Fibroblast of skin of scalp (primary cell): ENCODE measurements around the gene CCDC24. TPM values are rescaled to one million over a fixed set of nuclear protein-coding genes. Genes with fewer than 3 reads are reported as not detected.

Source experiments
- DNase-seq: peaks from one replicate; pipeline ENCODE4 v3.0.0-alpha.2; 2013
- polyA plus RNA-seq, 2 experiments: library from polyadenylated mRNA; unstranded; fragments of 120-200 nt; gene quantifications; one replicate each; pipeline ENCODE4 v1.2.1, GENCODE V29; 2013; ENCODE audit not compliant: insufficient read length in 2 of 2

The CCDC24 gene
- polyA plus RNA-seq (2013, experiment 1 of 2; ENCODE audit: insufficient read length) = 4.4 TPM
- polyA plus RNA-seq (2013, experiment 2 of 2; ENCODE audit: insufficient read length) = 3.8 TPM

DNA sequence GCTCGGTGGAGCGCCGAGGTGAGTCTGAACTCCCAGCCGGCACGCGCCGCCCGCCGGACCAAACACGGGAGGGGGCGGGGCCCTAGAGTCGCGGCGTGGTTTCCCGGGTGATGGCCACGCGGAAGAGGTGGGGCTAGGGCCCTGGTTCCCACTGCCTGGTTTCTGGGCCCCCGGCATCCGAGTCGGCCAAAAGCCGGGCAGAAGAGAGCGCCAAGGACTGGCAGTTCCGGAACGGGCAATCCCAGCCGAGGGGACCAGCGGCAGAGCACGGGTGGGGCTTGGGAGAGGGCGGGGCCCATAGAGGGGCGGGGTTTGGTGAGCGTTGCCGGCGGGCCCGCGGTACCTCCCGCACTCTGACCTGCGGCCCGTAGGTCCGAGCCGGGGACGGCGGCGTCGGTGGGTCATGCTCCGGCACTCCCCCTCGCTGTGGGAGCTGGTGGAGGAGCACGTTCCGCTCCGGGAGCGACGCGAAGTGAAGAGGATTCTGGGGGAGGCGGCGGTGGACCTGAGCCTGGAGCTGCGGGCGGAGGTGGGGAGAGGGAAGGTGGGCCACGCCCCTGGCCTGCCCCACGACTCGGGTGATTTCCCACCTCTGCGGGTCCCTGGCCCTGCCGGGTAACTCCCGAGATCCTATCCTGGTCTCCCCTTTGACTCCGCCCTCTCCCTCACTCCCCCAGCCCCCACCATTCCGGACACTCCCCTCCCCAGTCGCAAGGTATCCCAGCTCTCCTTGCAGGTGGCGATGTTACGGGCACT, at the start of gene CCDC24:
Gene CCDC24, plus strand, starts transcription at position 124 of the 756 bp plus-strand sequence. Its CDS starts 280 bp downstream, at position 404.
- DNase-seq = peak; percentile 84

GRCh38 chr1:43942411-43942810, 49.0 kb upstream of the CCDC24 start:
- no peak for DNase-seq

GRCh38 chr1:43944860-43945259, 46.5 kb upstream of the CCDC24 start:
- no peak for DNase-seq

GRCh38 chr1:43945674-43946235, 45.6 kb upstream of the CCDC24 start:
- DNase-seq = no peak

- peak; percentile 95 for DNase-seq
Measured at GRCh38 chr1:43946236-43947060, 45.0 kb upstream of the CCDC24 start, which contains the start of gene IPO13. Gene IPO13, plus strand, starts transcription at chr1:43946950. Its CDS starts 651 bp downstream, at chr1:43947601.

- no peak for DNase-seq
Measured at GRCh38 chr1:43947061-43947873, 44.1 kb upstream of the CCDC24 start.

GRCh38 chr1:43947874-43948437, 43.4 kb upstream of the CCDC24 start:
- DNase-seq = no peak

DNA sequence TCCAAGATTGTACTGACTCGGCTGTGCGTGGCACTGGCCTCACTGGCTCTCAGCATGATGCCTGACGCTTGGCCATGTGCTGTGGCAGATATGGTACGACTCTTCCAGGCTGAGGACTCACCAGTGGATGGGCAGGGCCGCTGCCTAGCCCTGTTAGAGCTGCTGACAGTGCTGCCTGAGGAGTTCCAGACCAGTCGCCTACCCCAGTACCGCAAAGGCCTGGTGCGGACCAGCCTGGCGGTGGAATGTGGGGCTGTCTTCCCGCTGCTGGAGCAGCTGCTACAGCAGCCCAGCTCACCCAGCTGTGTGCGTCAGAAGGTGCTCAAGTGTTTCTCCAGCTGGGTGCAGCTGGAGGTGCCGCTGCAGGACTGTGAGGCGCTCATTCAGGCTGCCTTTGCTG, 41.7 kb upstream of the CCDC24 start:
- DNase-seq = no peak

DNA sequence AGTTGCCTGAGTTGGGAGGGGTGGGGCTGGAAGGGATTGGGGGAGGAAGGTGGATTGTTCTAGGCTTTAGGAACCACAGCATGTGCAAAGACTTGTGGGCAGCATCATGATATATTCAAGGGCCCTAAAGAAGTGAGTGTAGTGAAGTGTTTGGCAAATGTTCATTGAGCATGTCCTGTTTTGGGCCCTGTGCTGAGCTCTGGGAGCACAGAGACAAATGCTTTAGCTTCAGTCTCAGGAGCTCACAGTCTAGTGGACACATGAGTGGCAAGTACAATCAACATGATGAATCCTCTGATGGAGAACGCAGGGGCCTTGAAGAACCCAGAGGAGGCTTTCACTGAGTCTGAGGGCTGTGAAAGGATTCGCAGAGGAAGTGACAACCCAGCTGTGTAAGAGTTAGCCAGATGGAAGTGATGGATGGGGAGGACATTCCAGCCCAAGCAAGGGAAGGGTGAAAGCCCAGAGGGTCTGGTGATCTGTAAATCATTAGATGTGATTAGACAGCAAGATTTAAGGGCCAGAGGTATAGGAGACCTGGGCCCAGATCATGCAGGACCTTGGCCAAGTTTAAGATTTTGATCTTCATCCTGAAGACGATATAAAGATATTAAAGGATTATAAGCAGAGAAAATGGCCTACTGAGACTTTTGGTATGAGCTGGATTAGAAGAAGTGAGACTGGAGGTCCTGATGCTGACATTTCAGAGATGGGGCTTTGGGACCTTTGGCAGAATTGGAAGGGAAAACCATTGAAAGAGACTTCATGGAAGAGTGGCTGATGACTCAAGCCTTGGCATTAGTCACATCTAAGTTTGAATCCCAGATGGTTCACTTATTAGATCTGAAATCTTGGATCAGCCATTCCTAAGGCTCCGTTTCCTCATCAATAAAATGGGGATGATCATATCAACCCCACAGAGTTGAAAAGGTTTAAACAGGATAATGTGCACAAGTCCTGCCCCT, 40.1 kb upstream of the CCDC24 start:
- no peak for DNase-seq

DNA sequence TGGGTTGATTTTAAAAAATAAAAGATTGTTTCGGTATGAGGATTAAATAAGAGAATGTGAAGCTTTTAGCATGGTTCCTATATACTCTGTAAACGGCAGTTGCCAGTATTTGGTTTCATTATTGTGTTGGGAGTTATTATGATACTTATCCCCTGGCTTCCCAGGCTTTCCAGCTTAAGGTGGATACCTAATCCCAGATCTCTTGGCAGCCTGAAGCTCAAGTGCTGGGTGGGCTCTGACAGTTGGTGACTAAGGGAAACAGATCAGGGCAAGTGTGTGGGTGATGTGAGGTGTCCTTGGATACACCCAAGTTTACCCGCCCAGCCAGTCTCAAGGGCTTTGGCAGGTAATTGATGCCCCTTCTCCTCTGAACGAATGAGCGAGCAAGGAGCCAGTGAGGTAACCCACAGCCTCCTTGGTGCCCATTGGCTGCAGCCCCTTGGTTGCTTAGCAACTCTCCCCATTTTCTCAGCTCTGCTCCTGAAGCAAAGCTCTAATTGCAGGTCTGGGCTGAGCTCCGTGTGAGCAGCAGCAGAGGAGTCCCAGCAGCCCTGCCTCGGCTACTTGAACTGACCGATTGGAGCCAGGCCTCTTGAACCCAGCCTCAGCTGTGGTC, 38.6 kb upstream of the CCDC24 start:
- no peak for DNase-seq

GRCh38 chr1:43953361-43953760, 38.0 kb upstream of the CCDC24 start:
- no peak for DNase-seq

GRCh38 chr1:43954036-43954435, 37.4 kb upstream of the CCDC24 start:
- DNase-seq = no peak

DNA sequence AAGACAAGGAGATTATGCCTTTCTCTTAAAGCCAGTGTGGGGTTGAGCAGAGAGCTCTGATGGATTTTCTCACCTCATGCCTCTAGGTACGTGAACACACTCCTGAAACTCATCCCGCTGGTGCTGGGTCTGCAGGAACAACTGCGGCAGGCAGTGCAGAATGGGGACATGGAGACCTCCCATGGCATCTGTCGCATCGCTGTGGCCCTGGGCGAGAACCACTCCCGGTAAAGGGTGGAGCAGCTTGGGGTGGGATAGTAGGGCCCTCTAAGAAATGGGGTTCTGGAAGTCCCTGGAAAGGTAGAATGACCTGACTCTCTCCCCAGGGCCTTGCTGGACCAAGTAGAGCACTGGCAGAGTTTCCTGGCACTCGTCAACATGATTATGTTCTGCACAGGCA, 35.2 kb upstream of the CCDC24 start:
- DNase-seq = no peak

DNA sequence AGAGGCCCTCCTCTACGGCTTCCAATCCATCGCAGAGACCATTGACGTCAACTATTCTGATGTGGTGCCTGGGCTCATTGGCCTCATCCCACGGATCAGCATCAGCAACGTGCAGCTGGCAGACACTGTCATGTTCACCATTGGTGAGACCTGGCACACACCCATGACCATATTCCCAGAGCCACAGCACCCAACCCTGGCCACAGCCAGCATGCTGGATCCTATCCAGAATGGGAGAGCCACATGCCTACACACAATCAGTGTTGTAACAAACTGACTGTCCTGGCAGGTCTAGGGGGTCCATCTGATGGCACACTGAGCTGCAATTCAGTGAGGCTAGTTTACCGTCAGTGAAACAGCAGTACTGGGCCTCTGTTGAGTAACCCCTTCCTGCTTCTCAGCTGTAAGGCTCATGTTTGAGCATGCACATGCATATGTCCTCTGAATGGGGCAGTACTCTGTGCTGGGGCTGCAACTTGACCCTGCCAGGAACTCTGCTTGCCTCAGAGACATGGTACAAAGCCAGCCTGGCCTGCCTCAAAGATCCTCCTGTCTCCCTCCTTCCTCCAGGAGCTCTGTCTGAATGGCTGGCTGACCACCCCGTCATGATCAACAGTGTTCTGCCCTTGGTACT, 33.9 kb upstream of the CCDC24 start:
- DNase-seq = no peak

GRCh38 chr1:43958351-43959255, 32.8 kb upstream of the CCDC24 start:
- DNase-seq = no peak

DNA sequence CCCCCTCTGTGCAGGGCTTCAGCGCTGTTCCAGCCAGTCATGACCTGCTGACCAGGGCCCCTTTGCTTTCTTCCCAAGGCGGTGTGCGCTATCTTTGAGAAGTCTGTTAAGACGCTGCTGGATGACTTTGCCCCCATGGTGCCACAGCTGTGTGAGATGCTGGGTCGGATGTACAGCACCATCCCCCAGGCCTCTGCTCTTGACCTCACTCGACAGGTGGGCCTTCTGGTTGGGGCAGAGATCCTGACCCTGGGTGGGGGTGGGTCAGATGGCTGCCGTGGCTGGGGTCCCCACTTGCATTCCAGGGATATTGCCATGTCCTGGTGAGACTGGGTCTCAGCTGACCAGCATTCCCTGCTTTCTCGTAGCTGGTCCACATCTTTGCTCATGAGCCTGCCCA, 30.6 kb upstream of the CCDC24 start:
- DNase-seq = no peak

DNA sequence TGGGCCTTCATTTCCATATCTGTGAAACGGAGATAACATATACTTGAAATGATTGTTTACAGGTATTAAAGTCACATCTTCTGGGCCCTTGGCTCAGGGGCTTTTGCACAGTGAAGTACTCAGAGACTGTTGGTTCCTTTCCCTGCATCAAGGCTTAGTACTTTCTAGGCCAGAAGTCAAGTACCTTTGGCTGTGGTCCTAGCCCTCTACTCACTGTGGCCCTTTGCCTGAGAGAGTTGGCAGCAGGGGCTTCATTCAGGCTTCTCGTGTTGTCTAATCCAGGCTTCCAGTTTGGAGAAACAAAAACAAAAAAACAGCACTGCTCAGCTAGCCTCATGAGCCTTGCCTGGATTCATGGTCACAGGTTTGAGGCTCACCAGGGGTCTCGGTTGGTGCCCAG, 29.7 kb upstream of the CCDC24 start:
- DNase-seq = no peak

GRCh38 chr1:43962324-43962723, 29.1 kb upstream of the CCDC24 start:
- no peak for DNase-seq

DNA sequence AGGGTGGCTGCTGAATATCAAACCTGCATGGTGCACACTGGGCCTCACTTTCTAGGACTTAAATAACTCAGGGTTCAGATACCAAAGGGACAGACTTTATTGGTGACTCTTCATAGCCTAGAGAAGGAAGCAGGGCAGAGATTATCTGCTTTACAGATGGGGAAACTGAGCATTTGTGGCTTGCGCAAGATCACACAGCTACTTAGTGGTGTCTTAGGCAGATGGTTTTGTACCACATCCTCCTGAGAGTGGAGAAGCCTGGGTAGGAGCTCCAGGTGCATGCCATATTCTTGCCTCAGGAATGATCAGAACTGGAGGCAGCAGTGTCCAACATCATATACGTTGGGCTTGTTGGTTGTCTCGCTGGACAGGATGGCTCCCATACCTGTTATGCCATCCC, 28.4 kb upstream of the CCDC24 start:
- no peak for DNase-seq
